Endodermal cell (in vitro differentiated cells): ENCODE data around the gene UBQLN3. TPM values are rescaled to one million over a fixed set of nuclear protein-coding genes. Genes with fewer than 3 reads are reported as not detected.

Source experiments
- DNase-seq: peaks from one replicate; pipeline ENCODE4 v3.0.0-alpha.2; 2017
- H3K27ac ChIP-seq: 2 replicates; pipeline ENCODE4 v1.5.1; 2013; ENCODE audit warnings: mild to moderate bottlenecking, low read depth, low read length, moderate library complexity
- H3K27me3 ChIP-seq: 2 replicates; pipeline ENCODE4 v1.6.1; 2013; ENCODE audit warnings: mild to moderate bottlenecking, low read length, moderate library complexity; ENCODE audit not compliant: insufficient read depth, control insufficient read depth, poor library complexity, severe bottlenecking
- H3K36me3 ChIP-seq: 2 replicates; pipeline ENCODE4 v1.7.0; 2013; ENCODE audit warnings: mild to moderate bottlenecking, low read length, moderate library complexity; ENCODE audit not compliant: control insufficient read depth, insufficient read depth
- H3K4me1 ChIP-seq: one replicate; pipeline ENCODE4 v1.7.0; 2013; ENCODE audit warnings: low read length; ENCODE audit not compliant: control insufficient read depth, insufficient read depth
- H3K4me3 ChIP-seq: 2 replicates; pipeline ENCODE4 v1.5.1; 2013; ENCODE audit warnings: mild to moderate bottlenecking, low read length, moderate library complexity
- H3K9ac ChIP-seq: 2 replicates; pipeline ENCODE4 v1.6.1; 2013; ENCODE audit warnings: mild to moderate bottlenecking, low read length, moderate library complexity; ENCODE audit not compliant: poor library complexity, severe bottlenecking; ENCODE audit errors: extremely low read depth
- H3K9me3 ChIP-seq: 2 replicates; pipeline ENCODE4 v1.6.1; 2013; ENCODE audit warnings: mild to moderate bottlenecking, low read length, moderate library complexity; ENCODE audit not compliant: control insufficient read depth
- H3K27ac Mint-ChIP-seq: 2 replicates; pipeline ENCODE4 v1.8.0; 2020; ENCODE audit warnings: mixed read lengths
- H3K27me3 Mint-ChIP-seq: 2 replicates; pipeline ENCODE4 v1.8.0; 2021; ENCODE audit warnings: mild to moderate bottlenecking, mixed read lengths; ENCODE audit not compliant: insufficient read depth
- H3K36me3 Mint-ChIP-seq: 2 replicates; pipeline ENCODE4 v1.8.0; 2020; ENCODE audit warnings: low read depth, mixed read lengths
- H3K4me1 Mint-ChIP-seq: 2 replicates; pipeline ENCODE4 v1.8.0; 2020; ENCODE audit warnings: mixed read lengths
- H3K4me3 Mint-ChIP-seq: 2 replicates; pipeline ENCODE4 v1.8.0; 2020; ENCODE audit warnings: mild to moderate bottlenecking, moderate library complexity, mixed read lengths
- H3K9me3 Mint-ChIP-seq: 2 replicates; pipeline ENCODE4 v1.8.0; 2020; ENCODE audit warnings: mild to moderate bottlenecking, mixed read lengths
- CTCF ChIP-seq: fragments of 200-600 bp; sonication (generic); conservative IDR thresholded peaks from 2 replicates; pipeline ENCODE4 v1.5.0; 2021; ENCODE audit warnings: antibody characterized with exemption, mild to moderate bottlenecking
- WGBS, 2 experiments: methylation state at CpG; one replicate each; pipeline versions ENCODE4 v1.1.5 to v1.1.7; 2013; ENCODE audit warnings: missing lambda C conversion rate in 2 of 2, mixed read lengths in 1 of 2; ENCODE audit not compliant: insufficient coverage in 1 of 2, insufficient read length in 1 of 2; 5-methylcytosine and 5-hydroxymethylcytosine counted together
- long read RNA-seq, 4 experiments: library from polyadenylated mRNA in 2 of 4; library from RNA in 1 of 4; library from capped mRNA in 1 of 4; stranded (forward) in 3 of 4; unstranded in 1 of 4; transcript quantifications; one replicate each; pipeline ENCODE4 v2.0.0, GENCODE V29; 2020 to 2021; ENCODE audit warnings: inconsistent platforms in 1 of 4
- polyA plus RNA-seq, 2 experiments: library from polyadenylated mRNA; stranded (reverse); fragments of 50-300 nt; gene quantifications; one replicate each; pipeline ENCODE4 v1.2.3, GENCODE V29; 2013
- total RNA-seq, 2 donors: library from RNA; stranded (reverse); fragmentation: NEBNext Ultra II Directional in 1 of 2; extraction: Animal tissue kit (Norgen Biotek cat#: 25700) in 1 of 2; gene quantifications; 2 replicates in 1 of 2; 3 replicates in 1 of 2; pipeline ENCODE4 v1.2.1, GENCODE V29; 2021

Gene UBQLN3
- total RNA-seq: under 1 TPM in 1 of 2 donors, not detected in 1; 0.24 TPM
- polyA plus RNA-seq (2013, experiment 1 of 2): not detected
- polyA plus RNA-seq (2013, experiment 2 of 2): not detected
- long read RNA-seq, experiment 1: 0 reads
- long read RNA-seq, experiment 2: 0 reads
- long read RNA-seq, experiment 3: 0 reads
- long read RNA-seq, experiment 4: 0 reads

- Histone ChIP-seq H3K9ac (no peak within 1 kb of the TSS), H3K27me3 (no peaks in the 10 kb centered on the region), H3K27ac (no peak within 1 kb of the TSS), H3K4me1 (no peaks in the 10 kb centered on the region), H3K9me3 (no peaks in the 10 kb centered on the region), H3K36me3 (no peaks in the 10 kb centered on the region), H3K4me3 (no peak within 1 kb of the TSS)
- no peak for TF ChIP-seq CTCF
- no peaks in the 10 kb centered on the region for H3K4me1 Mint-ChIP-seq
- DNase-seq: no peak
- no peaks in the 10 kb centered on the region for H3K9me3 Mint-ChIP-seq
- H3K27ac Mint-ChIP-seq: no peak within 1 kb of the TSS
- no peaks in the 10 kb centered on the region for H3K27me3 Mint-ChIP-seq
- H3K4me3 Mint-ChIP-seq: no peak within 1 kb of the TSS
- no peaks in the 10 kb centered on the region for H3K36me3 Mint-ChIP-seq
- 92 to 100% methylated on average over 2 to 4 of the region's 4 CpGs for WGBS, 2 experiments
Observed at GRCh38 chr11:5509803-5510202, at the start of gene UBQLN3. Gene UBQLN3, minus strand, starts transcription at chr11:5509957. Its CDS starts 399 bp downstream, at chr11:5509558.

DNA sequence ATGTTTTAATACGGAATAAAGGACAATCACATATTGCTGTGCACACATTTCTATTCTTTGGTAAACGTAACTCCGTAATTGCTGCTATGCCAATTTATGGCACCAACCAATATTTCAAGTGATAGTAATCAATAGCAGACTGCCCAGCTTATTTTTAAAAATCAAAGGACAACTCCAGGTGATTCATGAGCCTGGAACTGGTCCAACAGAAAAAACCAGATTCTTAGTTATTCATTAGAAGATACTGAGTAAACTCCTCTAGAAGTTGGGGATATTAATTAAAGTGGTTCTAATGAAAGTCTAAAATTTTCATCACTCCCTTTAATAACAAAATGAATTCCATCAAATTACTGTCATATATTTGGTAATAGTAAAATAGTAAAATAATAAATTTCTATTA lies 48.0 kb upstream of the UBQLN3 start:
- H3K27ac Mint-ChIP-seq: no peak overlapping the region
- H3K9me3 Mint-ChIP-seq: no peaks in the 10 kb centered on the region
- no peak overlapping the region for H3K27ac ChIP-seq
- 70 to 76% methylated on average over 3 of the region's 3 CpGs for WGBS, 2 experiments
- no peaks in the 10 kb centered on the region for H3K36me3 ChIP-seq
- no peak for TF ChIP-seq CTCF
- no peak overlapping the region for H3K9ac ChIP-seq
- H3K4me3 Mint-ChIP-seq: no peak overlapping the region
- H3K4me1 Mint-ChIP-seq: peaks cover 8% of the 10 kb centered on the region
- H3K27me3 Mint-ChIP-seq: no peaks in the 10 kb centered on the region
- no peak overlapping the region for H3K4me3 ChIP-seq
- H3K36me3 Mint-ChIP-seq: no peaks in the 10 kb centered on the region
- H3K27me3 ChIP-seq: no peaks in the 10 kb centered on the region
- no peak for DNase-seq
- H3K4me1 ChIP-seq: no peaks in the 10 kb centered on the region
- H3K9me3 ChIP-seq: no peaks in the 10 kb centered on the region

GRCh38 chr11:5556596-5557188 lies 46.9 kb upstream of the UBQLN3 start:
- 86 to 94% methylated on average over 2 to 3 of the region's 3 CpGs for WGBS, 2 experiments
- Mint-ChIP-seq H3K36me3 (no peaks in the 10 kb centered on the region), H3K27ac (no peak overlapping the region), H3K27me3 (no peaks in the 10 kb centered on the region), H3K4me1 (peaks cover 8% of the 10 kb centered on the region), H3K4me3 (no peak overlapping the region), H3K9me3 (no peaks in the 10 kb centered on the region)
- Histone ChIP-seq H3K4me3 (no peak overlapping the region), H3K9me3 (no peaks in the 10 kb centered on the region), H3K4me1 (no peaks in the 10 kb centered on the region), H3K27me3 (no peaks in the 10 kb centered on the region), H3K36me3 (no peaks in the 10 kb centered on the region), H3K9ac (no peak overlapping the region), H3K27ac (no peak overlapping the region)
- DNase-seq: no peak
- TF ChIP-seq CTCF: no peak
